Stimulated activated CD4-positive, alpha-beta T cell treated with anti-CD3 and anti-CD28 coated beads, Interleukin-1b, Interleukin-23, amount 100 ng/mL, for 24 hours (primary cell): Measurements from ENCODE around the gene PODXL2.
"Not testable (repeated sequence)": the region's sequence is repeated elsewhere in the genome, so short reads cannot be mapped to it uniquely, and the experiment has no call there.

Source experiments
- DNase-seq, 4 experiments: peaks; one replicate each; pipeline ENCODE4 v3.0.0-alpha.2; 2020; ENCODE audit warnings: low read depth in 4 of 4, low spot score in 1 of 4

Gene PODXL2

DNA sequence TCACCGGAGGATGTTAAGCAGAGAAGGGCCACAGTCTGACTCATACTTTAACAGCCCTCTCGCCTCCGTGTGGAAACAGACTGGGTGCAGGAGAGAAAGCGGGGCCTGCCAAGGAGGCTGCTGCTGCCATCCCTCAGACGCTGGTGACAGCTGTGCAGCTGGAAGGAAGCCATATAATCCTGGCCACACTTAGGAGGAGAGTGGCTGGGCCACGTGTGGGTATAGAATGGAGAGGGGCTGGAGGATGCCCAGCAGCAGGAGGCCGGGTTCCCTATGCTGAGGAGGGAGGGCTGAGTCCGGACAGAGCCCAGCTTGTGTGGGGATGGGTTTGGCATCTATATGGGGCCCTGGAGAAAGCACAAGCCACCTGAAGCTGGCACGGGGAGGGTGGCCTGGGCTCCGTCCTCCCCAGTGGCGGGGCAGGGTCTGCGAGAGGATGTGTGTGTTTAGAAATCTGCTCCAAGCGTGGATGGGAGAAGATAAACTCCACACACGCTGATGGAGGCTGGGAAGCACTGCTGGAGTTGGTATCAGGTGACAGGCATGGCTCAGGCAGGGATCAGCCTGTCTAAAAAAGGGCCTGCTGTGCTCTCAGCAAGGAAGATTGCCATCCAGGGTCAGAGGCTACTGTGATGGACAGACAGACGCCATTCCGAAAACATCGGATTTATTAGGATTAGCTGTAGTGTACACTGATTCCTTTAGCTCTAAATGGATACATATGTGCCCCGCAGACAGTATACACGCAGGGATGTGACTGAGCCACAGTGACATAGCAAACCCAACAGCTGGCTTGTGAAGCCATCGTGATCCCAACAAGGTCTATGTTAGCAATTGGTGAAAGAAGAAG, 59.7 kb downstream of the PODXL2 start:
- no peak for DNase-seq

DNA sequence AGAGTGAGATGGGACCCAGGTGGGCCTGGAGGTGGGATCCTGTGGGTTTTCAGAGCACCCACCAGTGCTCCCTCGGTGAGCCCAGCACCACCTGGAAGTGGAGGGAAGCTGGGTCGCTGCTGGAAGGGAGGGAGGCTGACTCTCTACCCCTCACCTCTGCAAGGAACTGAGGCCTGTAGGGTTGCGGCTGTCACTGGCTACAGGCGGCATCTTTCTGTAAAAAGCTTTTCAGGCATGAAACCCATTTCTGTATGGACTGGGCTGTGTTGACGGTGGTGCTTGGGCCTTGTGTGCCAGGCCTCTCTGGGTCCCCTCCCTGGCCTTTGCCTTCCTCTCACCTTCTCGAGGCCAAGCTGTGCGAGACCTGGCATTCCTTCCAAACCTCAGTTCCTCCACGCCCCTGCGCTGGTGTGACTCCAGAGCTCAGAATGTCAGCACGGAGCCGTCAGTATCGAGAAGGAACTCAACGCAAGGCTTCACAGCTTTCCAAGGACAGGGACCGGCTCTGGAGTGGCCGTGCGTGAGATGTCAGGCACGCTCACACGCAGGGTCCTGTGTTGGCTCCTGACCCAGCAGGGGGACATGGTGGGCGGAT, 60.4 kb downstream of the PODXL2 start:
- no peak for DNase-seq

DNA sequence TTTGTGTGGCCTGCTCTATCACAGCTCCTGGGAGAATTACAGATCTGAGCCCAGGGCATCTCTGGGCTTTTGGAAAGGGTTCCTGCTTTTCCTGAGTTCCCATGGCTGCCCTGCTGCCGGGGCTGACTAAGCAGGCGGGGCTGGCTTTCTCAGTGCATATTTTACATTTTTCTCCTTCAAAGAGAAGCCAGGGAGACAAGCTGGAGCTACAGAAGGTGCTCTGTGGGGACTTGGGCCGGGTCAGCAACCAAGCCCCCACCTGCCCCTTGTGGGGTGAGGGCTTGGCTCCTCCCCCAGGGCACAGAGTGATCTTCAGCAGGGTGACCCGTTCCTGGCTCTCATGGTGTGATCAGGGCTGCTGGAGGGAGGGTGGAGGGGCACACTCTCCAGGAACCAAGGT, 61.1 kb downstream of the PODXL2 start:
- no peak for DNase-seq

DNA sequence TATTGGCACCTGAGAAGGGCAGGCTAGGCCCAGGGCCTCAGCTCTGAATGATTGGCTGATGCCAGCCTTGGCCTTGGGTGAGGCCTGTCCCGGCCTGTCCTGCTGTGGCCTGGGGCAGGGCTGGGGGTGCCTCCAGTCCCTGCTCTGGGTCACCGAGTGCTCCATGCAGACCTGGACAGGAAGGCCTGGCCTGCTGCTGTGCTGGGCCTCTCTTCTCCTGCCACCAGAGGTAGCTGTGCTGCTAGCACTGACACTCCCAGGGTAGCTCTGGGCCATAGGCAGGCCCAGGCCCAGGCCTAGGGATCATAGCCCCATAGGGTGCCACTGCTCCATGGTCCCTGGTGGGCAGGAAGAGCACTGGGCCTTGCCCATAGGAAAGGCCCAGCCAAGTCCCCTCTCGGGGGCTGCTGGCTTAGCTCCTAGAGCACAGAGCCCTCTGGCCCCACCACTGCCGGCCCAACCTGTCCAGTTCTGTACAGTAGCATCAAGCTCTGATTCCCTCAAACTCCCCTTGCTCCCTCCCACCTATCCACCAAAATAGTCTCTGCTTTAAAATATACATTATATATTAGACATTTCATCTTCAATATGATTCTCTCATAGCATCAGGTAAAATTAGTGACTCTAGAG, 62.0 kb downstream of the PODXL2 start:
- no peak for DNase-seq

DNA sequence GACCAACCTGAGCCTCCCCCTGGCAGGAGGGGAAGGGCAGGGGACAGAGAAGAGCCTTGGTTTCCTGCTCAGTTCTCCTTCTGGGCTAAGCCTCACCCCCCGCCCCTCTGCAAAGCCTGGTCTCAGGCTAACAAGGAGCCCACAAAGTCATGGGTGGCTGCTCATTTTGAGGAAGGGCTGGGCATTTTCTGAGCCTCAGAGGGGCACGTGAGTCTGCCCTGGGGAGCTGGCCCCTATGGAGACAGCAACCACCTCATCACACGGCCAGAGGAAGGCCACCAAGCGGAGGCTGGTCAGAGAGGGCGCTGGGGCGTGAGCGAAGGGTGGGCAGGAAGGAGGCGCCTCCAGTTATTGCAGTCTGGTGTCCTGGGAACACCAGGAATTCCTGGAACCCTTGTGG, 62.5 kb downstream of the PODXL2 start:
- no peak for DNase-seq

DNA sequence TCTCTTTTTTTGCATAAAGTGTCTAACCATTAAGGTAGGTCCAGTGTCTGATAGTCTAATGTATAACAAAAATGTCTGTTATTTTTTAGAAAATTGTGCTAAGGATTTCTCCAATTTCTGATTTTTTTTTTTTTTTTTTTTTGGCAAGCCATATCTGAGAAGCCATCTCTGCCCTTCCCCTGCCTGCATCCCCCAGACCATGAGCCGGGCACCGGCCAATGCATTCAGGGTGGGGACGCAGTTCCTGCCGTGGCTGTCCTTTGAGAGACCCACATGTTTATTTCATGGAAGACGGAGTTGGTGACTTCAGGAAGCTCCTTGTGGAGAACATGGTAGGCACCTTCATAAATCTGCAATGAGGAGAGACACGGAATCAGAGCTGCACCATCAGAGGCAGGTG, 63.0 kb downstream of the PODXL2 start:
- no peak for DNase-seq

DNA sequence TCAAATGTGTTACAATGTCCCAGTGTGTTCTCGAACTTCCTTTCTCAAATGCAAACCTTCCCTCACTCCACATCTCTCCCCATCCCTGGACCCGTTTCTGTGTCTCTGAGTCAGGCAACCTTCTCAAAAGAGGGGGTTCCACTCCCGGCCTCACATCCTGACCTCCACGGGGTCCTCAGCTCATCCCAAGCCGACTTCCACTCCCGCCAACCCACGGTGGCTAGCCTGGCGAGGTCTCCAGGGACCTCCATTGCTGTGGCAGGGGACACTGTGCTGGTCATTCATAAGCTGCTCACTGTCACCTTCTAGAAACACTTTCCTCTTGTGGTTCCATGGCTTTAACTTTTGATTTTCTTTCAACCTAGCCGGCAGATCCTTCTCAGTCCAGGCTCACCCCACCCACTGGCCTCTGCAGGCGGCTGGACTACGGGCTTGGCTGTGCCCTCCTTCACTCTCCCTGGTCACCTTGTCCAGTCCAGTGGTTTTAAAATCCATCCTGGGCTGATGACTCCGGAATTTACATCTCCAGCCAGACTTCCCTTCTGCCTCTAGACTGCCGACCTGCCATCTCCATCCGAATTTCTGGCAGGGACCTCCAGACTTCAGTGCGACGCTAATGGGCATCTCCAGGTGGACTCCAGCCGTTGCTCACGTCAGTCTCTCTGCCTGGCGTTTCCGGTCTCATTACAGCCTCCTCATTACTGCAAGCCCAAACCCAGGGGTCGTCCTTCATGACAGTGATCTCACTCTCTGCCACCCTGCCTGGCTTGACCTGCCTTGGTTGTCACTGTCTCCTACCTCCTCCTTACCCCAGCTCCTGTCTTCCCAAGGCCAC, 63.7 kb downstream of the PODXL2 start:
- no peak for DNase-seq

DNA sequence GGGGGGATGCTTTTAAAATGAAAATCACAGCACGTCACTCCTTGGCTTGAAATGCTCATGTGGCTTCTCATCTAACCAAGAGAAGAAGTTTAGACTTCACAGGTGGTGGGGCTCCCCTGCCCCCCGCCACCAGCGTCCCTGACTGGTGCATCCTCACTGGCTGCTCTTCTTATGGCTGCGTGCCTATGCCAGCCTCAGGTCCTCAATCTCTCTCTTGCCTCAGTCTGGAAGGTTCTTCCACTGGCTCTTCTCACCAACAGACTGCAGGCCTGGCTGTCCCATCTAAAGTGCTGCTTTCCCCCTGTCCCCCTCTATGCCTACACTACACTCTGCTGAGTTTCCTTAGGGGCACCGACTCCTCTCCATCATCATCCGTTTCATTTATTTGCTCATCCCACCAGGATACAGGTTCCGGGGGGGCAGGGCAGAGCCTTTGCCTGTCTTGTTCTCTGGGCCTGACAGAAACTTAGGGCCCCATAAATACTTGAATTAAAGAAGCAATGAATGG, 64.4 kb downstream of the PODXL2 start:
- no peak for DNase-seq

DNA sequence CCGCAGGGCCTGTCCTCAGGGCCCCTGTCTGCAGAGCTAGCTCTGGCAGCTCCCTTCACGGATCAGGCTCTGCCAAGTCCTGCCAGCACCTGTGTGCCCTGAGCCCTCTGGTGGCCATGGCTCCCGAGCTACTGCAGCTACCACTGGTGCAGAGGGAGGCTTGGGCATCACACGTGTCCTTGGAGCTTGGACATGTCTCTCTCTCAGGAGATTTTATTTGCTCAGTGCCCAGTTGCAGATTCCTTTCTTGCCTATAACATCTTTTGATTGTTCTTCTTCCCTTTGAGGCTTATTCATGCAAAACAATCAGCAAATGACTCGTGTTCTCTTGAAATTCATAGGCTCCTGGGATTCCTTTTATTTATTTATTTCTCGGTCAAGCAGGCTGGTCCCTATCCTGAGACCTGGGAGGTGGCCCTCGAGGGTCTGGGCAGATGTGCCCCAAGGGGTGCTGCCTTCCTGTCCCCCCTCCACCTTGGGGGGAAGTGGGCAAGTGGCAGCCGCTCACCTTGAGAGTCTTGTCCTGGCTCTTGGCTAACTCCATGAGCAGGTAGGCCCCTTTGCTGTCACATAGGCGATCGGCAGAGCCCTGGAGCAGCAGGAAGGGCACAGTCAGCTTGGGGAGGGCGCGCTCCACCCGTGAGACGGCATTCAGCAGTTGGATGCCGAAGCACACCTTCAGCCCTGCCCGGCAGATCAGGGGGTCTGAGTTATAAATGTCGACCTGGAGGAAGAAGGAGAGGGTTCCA, 65.7 kb downstream of the PODXL2 start:
- DNase-seq, result peak in 1 of 4 experiments; percentile 21

DNA sequence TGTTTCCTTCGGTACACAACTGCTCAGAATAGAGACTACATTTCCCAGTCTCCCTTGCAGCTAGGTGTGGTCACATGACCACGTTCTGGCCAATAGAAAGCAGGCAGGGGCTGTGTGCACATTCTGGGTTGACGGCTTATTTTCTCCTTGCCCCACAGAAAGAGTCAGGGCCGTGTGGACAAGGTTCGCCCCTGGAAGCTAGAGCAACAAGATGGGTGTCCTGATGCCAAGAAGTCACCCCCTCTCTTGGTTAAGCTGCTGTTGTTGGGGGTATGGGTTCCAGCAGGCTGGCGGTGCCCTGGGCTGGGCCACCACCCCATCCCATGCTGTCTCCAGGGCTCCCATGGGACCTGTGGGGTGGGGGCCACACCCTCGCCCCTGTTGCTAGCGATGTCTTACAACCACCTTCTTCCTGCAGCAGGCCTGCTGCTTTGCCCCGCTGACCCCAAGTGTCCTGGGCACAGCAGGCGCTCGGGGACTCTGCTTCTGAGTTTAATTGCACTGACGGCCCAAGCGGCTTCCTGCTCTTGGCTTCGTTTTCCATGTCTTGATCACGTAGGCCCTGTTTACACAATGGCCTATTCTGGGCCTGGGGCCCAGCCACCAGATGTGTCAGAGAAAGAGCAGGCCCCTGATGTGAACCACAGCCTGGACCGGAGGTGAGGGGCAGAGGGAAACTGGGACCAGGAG, 68.7 kb downstream of the PODXL2 start:
- peak in 1 of 4 experiments; percentile 29 for DNase-seq

DNA sequence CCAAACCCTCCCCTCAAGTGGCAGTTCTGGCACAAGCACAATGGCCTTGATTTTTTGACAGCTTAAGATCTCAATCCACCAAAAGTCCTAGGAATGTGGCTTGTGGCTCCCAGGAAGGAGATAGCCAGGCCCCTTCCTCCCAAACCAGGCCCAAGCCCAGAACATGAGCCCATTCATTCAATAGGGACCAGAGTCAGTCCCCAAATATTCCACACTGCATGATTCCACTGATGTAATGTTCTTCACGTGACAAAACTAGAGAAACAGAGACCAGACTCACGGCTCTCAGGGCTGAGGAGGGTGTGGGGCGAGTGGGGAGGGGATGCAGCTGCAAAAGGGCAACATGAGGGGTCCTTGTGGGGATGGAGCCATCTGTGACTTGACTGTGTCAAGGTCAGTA, 69.3 kb downstream of the PODXL2 start:
- DNase-seq, result no peak

DNA sequence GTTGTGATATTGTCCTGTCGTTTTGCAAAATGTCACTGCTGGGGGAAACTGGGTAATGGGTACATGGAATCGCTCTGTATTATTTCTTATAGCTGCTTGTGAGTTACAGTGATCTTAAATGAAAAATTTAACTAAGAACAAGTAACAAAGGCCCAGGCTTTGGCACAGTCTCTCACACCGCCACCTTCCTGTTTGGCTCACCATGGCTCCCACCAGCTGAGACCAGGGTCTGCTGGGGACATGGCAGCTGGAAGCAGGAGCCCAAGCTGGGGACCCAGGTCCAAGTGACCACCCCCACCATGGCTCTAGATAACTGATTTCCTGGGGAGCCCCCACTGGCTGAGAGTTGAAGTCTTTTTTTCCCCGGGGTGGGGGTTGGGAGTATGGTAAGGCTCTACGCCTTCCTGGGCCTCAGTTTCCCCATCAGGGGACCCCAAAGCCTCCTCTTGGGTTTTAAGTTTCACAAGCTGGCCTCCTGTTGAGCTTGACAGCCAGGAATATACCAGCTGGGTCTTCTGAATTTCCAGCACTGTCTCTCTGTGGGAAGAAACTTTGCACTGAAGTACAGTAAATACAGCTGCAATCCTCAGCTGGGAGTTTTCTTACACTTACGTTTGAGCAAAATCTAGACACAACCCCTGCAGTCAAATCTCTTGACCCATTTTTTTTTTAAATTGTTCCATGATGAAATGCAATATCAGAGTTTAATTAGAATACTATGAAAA, 69.9 kb downstream of the PODXL2 start:
- DNase-seq, result no peak

DNA sequence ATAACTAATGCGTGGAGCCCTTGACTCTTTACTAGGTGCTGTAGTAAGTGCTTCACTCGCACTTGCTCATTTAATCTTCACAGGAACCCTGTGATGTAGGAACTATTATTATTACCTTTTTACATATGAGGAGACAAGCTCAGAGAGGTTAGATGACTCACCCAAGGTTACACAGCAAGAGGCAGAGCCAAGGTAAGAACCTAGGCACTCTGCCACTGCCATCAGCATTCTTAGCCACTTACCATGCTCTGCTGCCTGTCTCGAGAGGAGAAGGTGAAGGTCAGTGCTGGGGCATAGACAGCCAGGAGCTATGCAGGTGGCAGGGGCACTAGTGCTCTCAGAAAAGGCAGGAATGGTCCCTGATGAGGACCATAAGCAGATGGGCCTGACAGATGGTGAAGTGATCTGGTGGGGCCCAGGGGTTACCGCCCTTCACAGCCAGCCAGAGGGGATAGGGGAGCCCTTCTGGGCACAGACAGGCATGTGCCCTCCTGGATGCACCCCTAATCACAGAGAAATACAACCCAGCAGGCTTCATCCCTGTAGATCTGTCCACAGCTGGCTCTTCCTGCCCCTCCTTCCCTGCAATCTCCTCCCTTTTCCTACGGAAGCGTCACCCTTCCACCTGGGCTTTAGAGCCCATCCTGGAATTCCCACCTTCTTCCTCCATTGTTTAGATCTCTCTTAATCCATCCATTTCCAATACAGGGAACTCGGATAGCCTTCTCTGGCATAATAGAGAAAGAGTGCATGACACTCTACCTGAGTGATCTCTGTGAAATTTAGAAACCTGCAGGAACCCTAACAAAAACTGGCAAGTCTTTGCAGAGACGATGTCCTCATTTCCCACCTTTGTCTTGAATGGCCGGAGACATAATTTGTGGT, 70.7 kb downstream of the PODXL2 start:
- no peak for DNase-seq

DNA sequence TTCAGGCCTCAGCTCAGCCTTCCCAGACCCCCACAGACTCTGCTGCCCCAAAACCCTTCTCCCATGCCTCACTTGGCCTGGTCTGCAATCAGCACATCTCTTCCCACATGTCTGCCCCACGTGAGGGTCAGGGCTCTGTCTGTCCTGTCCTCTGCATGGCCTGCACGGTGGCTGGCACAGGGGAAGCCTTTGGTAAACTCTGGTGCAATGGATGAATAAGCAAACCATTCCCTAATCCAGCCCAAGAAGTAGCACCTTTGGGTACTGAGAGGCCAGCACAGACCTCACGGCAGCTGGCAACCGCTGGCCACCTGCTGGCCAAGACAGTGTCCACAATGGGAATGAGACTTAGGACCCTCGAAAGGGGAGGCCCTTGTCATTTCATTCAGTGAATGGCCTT, 71.4 kb downstream of the PODXL2 start:
- no peak for DNase-seq

DNA sequence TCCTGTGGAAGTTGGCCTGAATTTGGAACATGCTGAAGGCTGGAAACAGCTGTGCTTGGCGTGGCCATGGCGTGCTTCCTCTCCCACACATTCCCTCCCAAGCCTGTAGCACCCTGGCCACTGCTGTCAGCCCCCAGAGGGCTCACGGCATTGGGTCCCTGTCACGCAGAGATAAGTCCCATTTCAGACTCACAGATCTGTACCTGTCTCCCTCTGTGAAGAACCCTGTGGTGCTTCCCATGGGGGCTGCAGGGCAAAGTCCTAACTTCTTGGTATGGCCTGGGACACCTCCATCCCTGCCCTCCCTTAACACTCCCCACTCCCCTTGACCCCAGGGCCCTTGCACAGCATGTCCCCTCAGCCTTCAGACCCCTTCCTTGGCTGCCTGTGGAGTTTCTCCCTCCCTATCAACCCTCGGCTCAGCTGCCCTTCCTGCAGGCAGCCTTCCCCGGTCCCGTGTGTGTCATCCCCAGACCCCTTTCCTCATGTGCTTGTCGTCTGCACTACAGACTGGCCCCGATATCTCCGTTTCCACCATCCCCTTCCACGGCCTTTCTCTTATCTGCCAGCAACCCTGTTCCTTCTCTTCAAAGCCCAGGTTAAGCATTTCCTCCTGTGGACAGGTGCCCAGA, 72.4 kb downstream of the PODXL2 start:
- no peak for DNase-seq

DNA sequence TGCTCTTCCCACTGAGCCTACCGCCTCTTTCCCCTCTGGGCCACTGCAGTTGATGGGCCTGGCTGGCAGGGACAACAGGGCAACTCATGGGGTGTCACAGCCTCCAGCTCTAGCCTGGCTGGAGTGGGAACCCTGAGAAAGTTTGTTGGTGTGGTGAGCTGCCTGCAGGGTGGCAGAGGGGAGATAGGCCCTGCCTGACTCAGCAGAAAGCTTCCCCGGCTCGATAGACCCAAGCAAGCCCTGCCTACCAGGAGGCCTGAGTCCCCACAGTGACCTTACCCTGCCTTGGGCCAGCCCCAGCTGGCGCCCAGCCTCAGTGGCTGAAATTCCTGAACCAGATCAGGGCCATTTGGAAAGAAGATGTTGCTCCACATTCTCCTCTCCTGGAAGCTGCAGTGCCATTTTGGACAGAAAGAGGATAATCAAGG, 73.2 kb downstream of the PODXL2 start:
- no peak for DNase-seq

DNA sequence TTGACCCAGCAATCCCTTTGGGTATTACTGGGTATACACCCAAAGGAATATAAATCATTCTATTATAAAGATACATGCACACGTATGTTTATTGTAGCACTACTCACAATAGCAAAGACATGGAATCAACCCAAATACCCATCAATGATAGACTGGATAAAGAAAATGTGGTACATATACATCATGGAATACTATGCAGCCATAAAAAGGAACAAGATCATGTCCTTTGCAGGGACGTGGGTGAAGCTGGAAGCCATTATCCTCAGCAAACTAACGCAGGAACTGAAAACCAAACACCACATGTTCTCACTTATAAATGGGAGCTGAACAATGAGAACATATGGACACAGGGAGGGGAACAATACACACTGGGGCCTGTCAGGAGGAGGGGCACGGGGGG, 75.9 kb downstream of the PODXL2 start:
- DNase-seq, result not testable (repeated sequence)

DNA sequence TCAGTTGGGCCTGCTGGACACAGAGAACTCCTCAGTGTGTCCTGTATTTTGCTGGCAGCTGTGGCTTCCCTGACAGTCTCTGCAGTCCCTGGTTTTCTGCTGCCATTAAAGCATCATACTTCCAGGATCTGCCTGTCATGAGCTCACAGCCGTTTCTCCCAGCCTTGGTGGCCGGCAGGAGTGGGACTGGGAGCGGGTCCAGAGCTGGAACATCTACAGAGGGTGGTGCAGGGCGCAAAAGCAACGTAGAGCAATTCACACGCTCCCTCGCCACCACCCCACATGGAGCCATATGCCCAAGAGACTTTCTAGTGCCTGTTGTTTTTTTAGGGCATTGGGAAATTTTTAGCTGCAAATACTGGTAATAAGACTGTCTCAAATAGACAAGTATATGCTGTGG, 77.3 kb downstream of the PODXL2 start:
- DNase-seq, result no peak
